ENCODE measurements around the gene ITGA2B.

GRCh38 chr17:44362949-44363612 is 26.4 kb downstream of the ITGA2B start:
- no peak for TF ChIP-seq EZH2phosphoT487 (IDR thresholded peaks at IDR 0.05; ENCODE audit: insufficient read depth, low read depth)
- TF ChIP-seq EZH2 (IDR thresholded peaks at IDR 0.05; ENCODE audit: insufficient read depth, poor library complexity, severe bottlenecking) = no peak

Measured in GM23248 (cell line).